K562 (cell line): ENCODE measurements around the gene KCTD13. TPM values are rescaled to one million over a fixed set of nuclear protein-coding genes. Genes with fewer than 3 reads are reported as not detected.
A peak's percentile ranks its signal among the peaks of the same experiment; 100 is the strongest.

Experiments
- ETV6 ChIP-seq, 3 experiments: fragments of 150-350 bp in 1 of 3; sonication (generic) in 1 of 3; formaldehyde crosslinking in 1 of 3; IDR thresholded peaks; 2 replicates each; pipeline versions ENCODE4 v1.6.1 to v1.8.0; 2014 to 2022; ENCODE audit warnings: borderline replicate concordance in 2 of 3, low read depth in 2 of 3, antibody characterized with exemption in 1 of 3, low read length in 1 of 3, mild to moderate bottlenecking in 1 of 3, missing genetic modification reagents in 1 of 3
- FOXK1 ChIP-seq: sonication (generic); formaldehyde crosslinking; IDR thresholded peaks from 2 replicates; pipeline ENCODE4 v1.8.0; 2022; ENCODE audit warnings: missing genetic modification reagents, mild to moderate bottlenecking, borderline replicate concordance
- FOXM1 ChIP-seq, 2 experiments: fragments of 450-650 bp in 1 of 2; sonication (generic) in 1 of 2; formaldehyde crosslinking in 1 of 2; IDR thresholded peaks; 2 replicates each; pipeline versions ENCODE4 v1.6.1 to v1.9.0; 2017 to 2022; ENCODE audit warnings: low read depth in 2 of 2, mild to moderate bottlenecking in 2 of 2, missing genetic modification reagents in 1 of 2, moderate library complexity in 1 of 2
- HDAC2 ChIP-seq: fragments of 450-650 bp; IDR thresholded peaks from 2 replicates; pipeline ENCODE4 v1.6.1; 2016; ENCODE audit warnings: mild to moderate bottlenecking
- HDAC3 ChIP-seq: fragments of 450-650 bp; IDR thresholded peaks from 2 replicates; pipeline ENCODE4 v1.6.1; 2018; ENCODE audit warnings: borderline replicate concordance, mild to moderate bottlenecking, moderate library complexity; ENCODE audit not compliant: partially characterized antibody
- MAFK ChIP-seq: IDR thresholded peaks from 2 replicates; pipeline ENCODE4 v1.6.1; 2011; ENCODE audit warnings: low read length, improper control_type of control experiment
- MIER1 ChIP-seq: fragments of 450-650 bp; IDR thresholded peaks from 2 replicates; pipeline ENCODE4 v1.6.1; 2016; ENCODE audit warnings: antibody characterized with exemption, mild to moderate bottlenecking, low read depth
- MTF1 ChIP-seq: fragments of 250-450 bp; sonication (Bioruptor Pico); IDR thresholded peaks from 2 replicates; pipeline ENCODE4 v1.9.0; 2021; ENCODE audit warnings: moderate library complexity, mild to moderate bottlenecking, inconsistent platforms, borderline replicate concordance
- NELFE ChIP-seq: IDR thresholded peaks from 2 replicates; pipeline ENCODE4 v1.6.1; 2011; ENCODE audit warnings: mild to moderate bottlenecking; ENCODE audit not compliant: insufficient read depth, insufficient read length
- PCBP1 ChIP-seq: fragments of 200-400 bp; formaldehyde crosslinking; IDR thresholded peaks from 2 replicates; pipeline ENCODE4 v1.6.1; 2018; ENCODE audit warnings: mild to moderate bottlenecking, low read depth, low read length; ENCODE audit not compliant: poor library complexity, severe bottlenecking
- PTRF ChIP-seq: fragments of 450-650 bp; IDR thresholded peaks from 2 replicates; pipeline ENCODE4 v1.6.1; 2016; ENCODE audit warnings: mild to moderate bottlenecking, missing genetic modification characterization, missing compliant biosample characterization
- PTTG1 ChIP-seq: fragments of 450-650 bp; IDR thresholded peaks from 2 replicates; pipeline ENCODE4 v1.6.1; 2016; ENCODE audit warnings: low read depth, mild to moderate bottlenecking, missing genetic modification characterization, missing compliant biosample characterization
- TBL1XR1 ChIP-seq, 2 experiments: IDR thresholded peaks; 2 replicates each; pipeline ENCODE4 v1.6.1; 2012; ENCODE audit warnings: improper control_type of control experiment in 2 of 2, low read length in 2 of 2, mild to moderate bottlenecking in 1 of 2
- TCF7 ChIP-seq: sonication (generic); IDR thresholded peaks from 2 replicates; pipeline ENCODE4 v1.6.1; 2016; ENCODE audit warnings: antibody characterized with exemption, borderline replicate concordance
- ZBTB7A ChIP-seq: IDR thresholded peaks from 2 replicates; pipeline ENCODE4 v1.6.1; 2011; ENCODE audit warnings: low read depth, mild to moderate bottlenecking, low read length, moderate library complexity, borderline replicate concordance; ENCODE audit not compliant: control insufficient read depth
- ZC3H4 ChIP-seq: sonication (generic); formaldehyde crosslinking; IDR thresholded peaks from 2 replicates; pipeline ENCODE4 v1.9.0; 2021; ENCODE audit warnings: missing genetic modification reagents, borderline replicate concordance
- ZNF175 ChIP-seq: fragments of 200-800 bp; sonication (Bioruptor generic); IDR thresholded peaks from 2 replicates; pipeline ENCODE4 v1.6.1; 2016; ENCODE audit warnings: low read depth, mild to moderate bottlenecking, missing genetic modification characterization, missing compliant biosample characterization
- ZNF212 ChIP-seq: fragments of 450-650 bp; formaldehyde crosslinking; IDR thresholded peaks from 2 replicates; pipeline ENCODE4 v1.4.0; 2020; ENCODE audit warnings: mild to moderate bottlenecking
- ZNF217 ChIP-seq: sonication (generic); formaldehyde crosslinking; IDR thresholded peaks from 2 replicates; pipeline ENCODE4 v1.8.0; 2022; ENCODE audit warnings: mild to moderate bottlenecking, missing genetic modification reagents
- ZNF239 ChIP-seq: fragments of 250-450 bp; sonication (Bioruptor Pico); IDR thresholded peaks from 2 replicates; pipeline ENCODE4 v1.4.0; 2020; ENCODE audit warnings: mild to moderate bottlenecking
- ZNF311 ChIP-seq: fragments of 250-450 bp; sonication (Bioruptor Pico); IDR thresholded peaks from 2 replicates; pipeline ENCODE4 v1.4.0; 2020; ENCODE audit warnings: mild to moderate bottlenecking, moderate library complexity
- ZNF316 ChIP-seq: fragments of 450-650 bp; IDR thresholded peaks from 2 replicates; pipeline ENCODE4 v1.6.1; 2016
- polyA plus RNA-seq, 8 experiments: library from polyadenylated mRNA; depleted of rRNA in 4 of 8; stranded (reverse) in 5 of 8; unstranded in 3 of 8; fragments of >200 nt; fragmentation: Nextera tagmentation in 2 of 8; fragmentation: Illumina TruSeq in 1 of 8; extraction: Ambion mirVana in 2 of 8; extraction: Trizol in 1 of 8; gene quantifications; 2 replicates each; pipeline versions ENCODE4 v1.2.1 to v1.2.3, GENCODE V29; 2011 to 2014; ENCODE audit warnings: inconsistent platforms in 1 of 8, missing spikeins in 1 of 8
- total RNA-seq, 7 experiments: library from RNA; depleted of rRNA in 6 of 7; stranded (reverse); fragments of >200 nt in 6 of 7; fragmentation: Illumina TruSeq in 2 of 7; extraction: Trizol in 2 of 7; gene quantifications; 2 replicates each; pipeline versions ENCODE4 v1.2.1 to v1.2.3, GENCODE V29; 2011 to 2021; ENCODE audit warnings: low replicate concordance in 1 of 7
- TF ChIP-seq, protein P1 (sequence below): sonication (generic); formaldehyde crosslinking; IDR thresholded peaks from 2 replicates; pipeline ENCODE4 v1.8.0; 2023; ENCODE audit warnings: mild to moderate bottlenecking, missing genetic modification reagents

KCTD13 gene
- total and polyA plus RNA-seq, 9 of the 15 experiments (the other 6 are each of a cell fraction or from before 2014, with no cell fraction given) = 1.0 to 20.6 (median 9.8) TPM

DNA sequence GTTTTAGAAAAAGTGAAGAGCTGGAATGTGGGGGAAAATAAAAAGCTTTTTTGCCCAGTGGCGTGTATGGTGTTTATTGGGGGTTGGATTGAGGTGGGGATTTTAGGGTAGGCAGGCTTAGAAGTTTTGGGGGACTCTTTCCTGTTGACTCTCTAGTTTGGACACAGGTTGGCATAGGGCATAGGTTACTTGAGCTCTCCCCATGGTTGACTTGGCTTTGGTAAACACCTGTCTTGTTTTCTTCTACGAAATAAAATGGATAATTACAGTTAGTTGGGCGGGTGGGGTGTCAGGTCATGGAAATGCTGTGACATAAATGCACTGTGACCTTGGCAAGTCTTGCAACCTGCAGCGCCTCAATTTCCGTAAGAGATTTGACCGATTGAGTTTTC, 47.0 kb upstream of the KCTD13 start (continued):
- no peak for TF ChIP-seq ZC3H4 (CRISPR knock-in tag)
- TF ChIP-seq, protein P1, sequence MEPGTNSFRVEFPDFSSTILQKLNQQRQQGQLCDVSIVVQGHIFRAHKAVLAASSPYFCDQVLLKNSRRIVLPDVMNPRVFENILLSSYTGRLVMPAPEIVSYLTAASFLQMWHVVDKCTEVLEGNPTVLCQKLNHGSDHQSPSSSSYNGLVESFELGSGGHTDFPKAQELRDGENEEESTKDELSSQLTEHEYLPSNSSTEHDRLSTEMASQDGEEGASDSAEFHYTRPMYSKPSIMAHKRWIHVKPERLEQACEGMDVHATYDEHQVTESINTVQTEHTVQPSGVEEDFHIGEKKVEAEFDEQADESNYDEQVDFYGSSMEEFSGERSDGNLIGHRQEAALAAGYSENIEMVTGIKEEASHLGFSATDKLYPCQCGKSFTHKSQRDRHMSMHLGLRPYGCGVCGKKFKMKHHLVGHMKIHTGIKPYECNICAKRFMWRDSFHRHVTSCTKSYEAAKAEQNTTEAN (CRISPR knock-in tag) = no peak
- TF ChIP-seq ETV6 (IDR thresholded peaks at IDR 0.05; ENCODE audit: borderline replicate concordance in 1 of 2, low read depth in 2 of 2, low read length in 1 of 2) = no peak
- no peak for TF ChIP-seq ETV6 (CRISPR knock-in tag; IDR thresholded peaks at IDR 0.05; ENCODE audit: borderline replicate concordance)
- no peak for TF ChIP-seq ZBTB7A
- TF ChIP-seq FOXK1 (CRISPR knock-in tag) = no peak
- TF ChIP-seq TBL1XR1 (IDR thresholded peaks at IDR 0.05; ENCODE audit: low read length in 2 of 2) = no peak
- peak; percentile 70; the same call in 1 of the 2 replicates for TF ChIP-seq ZNF311 (CRISPR knock-in tag)
- TF ChIP-seq PCBP1 = no peak
- TF ChIP-seq MTF1 (CRISPR knock-in tag) = no peak
- no peak for TF ChIP-seq HDAC3
- no peak for TF ChIP-seq FOXM1 (IDR thresholded peaks at IDR 0.05; ENCODE audit: low read depth)
- no peak for TF ChIP-seq FOXM1 (CRISPR knock-in tag; IDR thresholded peaks at IDR 0.05; ENCODE audit: low read depth)
- no peak for TF ChIP-seq NELFE
- 0 out of 2 replicates have a peak, but pooled peaks have one; percentile 20 for TF ChIP-seq MIER1
- TF ChIP-seq ZNF175 (CRISPR knock-in tag) = no peak
- no peak for TF ChIP-seq ZNF239 (CRISPR knock-in tag)
- peak; percentile 2; the same call in 1 of the 2 replicates for TF ChIP-seq ZNF316
- no peak for TF ChIP-seq ZNF217
- TF ChIP-seq PTTG1 (tag) = 0 out of 2 replicates have a peak, but pooled peaks have one; percentile 20
- TF ChIP-seq TCF7 = no peak
- peak; percentile 20; the same call in 1 of the 2 replicates for TF ChIP-seq HDAC2
- TF ChIP-seq MAFK = no peak
- TF ChIP-seq ZNF212 = no peak
- peak; percentile 34; the same call in 1 of the 2 replicates for TF ChIP-seq PTRF (tag)
